GM21529 (cell line): ENCODE data around the gene FAM149B1.
"Not testable (repeated sequence)": the region's sequence is repeated elsewhere in the genome, so short reads cannot be mapped to it uniquely, and the experiment has no call there.

Experiments used
- ATAC-seq: cut with Tn5 transposase; IDR thresholded peaks from one replicate; pipeline ENCODE4 v1.9.1; 2021; ENCODE audit not compliant: unreplicated experiment

The FAM149B1 gene

DNA sequence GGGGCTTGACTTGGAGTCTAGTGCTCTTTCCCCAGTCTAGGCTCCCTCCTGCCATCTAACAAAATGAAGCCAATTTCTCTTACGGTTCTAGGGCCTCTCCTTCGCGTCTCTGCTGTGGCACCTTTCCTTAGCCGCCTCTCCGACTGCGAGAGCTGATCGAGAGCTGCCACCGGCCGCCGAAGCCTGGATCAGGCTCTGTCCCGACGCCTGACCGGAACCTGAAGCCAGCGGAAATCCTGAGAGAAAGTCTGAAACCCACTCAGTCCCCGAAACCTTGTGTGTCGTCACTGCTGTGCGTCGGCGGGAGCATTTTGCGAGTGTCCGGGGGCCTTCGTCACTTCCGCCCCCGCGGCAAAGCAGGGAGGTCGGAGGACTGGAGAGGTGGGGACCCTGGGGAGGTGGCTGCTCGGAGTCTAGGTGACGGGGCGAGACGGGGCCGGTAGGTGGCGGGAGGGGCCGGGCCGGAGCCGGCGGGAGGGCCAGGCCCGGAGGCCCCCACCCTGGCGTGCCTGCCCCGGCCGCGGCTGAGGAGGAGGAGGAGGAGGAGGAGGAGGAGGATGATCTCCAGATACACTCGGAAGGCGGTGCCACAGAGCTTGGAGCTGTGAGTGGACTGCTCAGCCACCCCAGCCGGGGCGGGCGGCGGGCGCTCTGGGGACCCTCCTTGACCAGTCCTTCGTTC, at the start of gene FAM149B1, which contains the start of gene ECD:
TSS of gene FAM149B1 (plus strand) at position 337 of the 682 bp plus-strand sequence. CDS start at position 558, 221 bp downstream.
TSS of gene ECD (minus strand) at position 226 of the 682 bp plus-strand sequence. CDS start 4,071 bp downstream, outside the sequence.
- peak; percentile 87 for ATAC-seq

DNA sequence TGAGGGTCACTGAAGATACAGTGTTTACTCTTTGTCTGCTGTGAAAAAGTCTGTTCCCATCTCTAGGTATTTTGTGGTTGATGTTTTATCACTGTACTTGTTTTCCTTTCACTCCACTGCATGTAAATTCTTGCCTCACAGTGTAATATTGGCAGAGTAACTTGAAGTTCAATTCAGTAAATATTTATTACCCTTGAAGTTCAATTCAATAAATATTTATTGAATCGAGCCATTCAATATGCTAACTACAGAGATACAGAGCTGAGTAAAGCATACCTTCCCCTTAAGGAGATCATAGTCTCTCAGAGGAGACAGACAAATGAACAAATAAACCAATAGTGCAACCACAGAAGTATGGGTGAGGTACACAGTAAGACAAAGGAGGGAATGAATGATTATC, 48.5 kb upstream of the FAM149B1 start:
- no peak for ATAC-seq

DNA sequence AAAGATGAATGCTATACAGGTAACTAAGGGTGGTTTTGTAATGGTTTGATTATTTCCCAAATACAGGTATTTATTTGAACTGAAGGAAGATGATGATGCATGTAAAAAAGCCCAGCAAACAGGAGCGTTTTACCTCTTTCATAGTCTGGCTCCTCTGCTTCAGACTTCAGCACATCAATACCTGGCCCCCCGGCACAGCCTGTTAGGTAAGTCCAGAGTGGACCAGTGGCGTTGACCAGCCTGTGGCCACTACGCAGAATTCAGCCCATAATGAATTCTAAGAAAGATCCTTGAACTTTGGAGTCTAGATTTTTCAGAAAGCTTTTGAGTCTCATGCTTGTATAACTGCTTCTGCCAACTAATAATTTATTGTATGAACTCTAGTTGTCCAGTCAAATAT, 48.0 kb upstream of the FAM149B1 start:
- no peak for ATAC-seq

DNA sequence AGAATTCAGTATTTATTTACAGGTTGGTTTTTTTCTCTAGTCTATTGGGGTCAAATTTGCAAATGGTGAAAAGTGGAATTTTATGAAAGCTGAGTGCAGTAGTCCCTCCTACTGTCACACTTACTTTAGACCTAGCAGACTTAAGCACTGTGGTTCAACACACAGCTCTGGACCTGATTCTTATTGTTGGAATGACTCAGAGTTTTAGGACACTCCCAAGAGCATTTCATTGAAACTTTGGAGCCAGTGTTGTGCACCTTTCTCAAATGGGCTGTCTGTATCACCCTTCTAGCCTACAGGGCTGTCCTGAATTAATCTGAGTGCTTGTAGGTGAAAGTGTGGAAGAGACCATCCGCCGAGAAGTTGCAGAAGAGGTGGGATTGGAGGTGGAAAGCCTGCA, 41.6 kb upstream of the FAM149B1 start:
- ATAC-seq = no peak

GRCh38 chr10:73131301-73131700, 36.6 kb upstream of the FAM149B1 start:
- ATAC-seq = no peak

DNA sequence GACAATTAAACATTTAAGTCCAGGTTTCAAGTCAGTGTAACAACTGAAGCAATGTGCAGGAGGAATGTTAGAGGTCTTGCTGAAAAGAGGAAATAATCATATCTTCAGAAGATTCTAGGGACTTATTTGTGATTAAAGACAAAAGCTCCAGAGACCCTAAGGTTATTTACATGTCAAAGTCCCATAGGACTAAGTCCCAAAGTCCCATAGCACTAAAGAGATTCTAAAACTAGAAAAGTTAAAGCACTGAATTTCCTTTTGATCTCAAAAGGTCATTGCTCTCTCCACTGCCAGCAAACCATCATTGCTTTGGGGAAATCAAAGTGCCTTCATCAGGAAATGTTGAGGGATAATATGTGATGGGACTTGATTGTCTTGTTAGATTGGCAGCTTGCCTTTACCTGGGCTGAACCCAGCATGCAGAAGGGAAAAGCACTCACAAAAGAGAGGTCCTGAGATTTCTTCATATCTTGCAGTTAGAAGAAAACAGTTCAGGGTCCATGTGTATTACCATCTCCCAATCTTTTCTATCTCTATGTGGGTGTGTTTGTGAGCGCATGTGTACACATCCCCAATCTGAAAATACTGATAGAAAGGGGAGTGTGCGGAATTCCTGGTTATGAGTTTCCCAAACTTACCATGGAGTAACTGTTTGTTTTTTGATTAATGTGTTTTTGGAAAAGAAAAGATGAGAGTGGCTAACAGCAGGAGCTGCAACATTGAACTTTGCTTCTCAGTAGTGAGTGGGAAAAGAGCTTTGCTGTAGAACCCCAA, 35.8 kb upstream of the FAM149B1 start:
- no peak for ATAC-seq

DNA sequence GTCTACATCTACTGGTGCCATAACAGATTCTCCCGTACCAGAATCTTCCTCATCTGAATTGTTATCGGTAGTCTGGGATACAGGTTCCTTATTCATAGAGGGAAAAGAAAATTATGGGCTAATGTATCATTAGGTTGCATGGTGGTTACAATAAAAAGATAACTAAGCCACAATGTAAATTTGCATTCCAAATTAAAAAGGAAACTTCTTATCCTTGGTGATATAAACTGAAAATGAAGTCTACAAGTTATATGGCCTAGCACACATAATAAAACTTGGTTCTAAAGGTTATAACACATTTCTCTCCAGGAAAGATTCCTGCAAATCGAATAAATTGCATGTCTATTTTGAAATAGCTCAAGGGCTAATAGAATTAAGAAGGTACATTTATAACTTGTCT, 33.2 kb upstream of the FAM149B1 start:
- no peak for ATAC-seq

- no peak for ATAC-seq
Observed at GRCh38 chr10:73136627-73137026, 31.3 kb upstream of the FAM149B1 start.

DNA sequence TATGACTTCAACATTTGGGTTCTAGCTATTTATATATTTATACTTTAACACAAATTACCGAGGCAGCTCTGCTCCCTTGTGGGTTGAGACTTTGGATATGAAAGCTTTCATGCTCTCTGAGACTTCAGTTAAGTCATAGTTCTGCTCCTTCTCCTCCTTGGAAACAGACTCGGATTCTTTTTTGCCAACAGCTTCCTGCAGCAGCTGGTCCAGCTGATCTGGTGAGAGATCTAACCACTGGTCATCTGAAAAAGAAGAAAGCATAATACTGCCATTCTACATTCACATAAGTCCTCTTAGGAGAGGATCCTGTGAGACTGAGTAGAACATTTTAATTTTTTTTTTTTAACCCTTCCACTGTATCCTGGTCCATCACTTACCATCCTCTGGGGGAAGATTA, 28.7 kb upstream of the FAM149B1 start:
- no peak for ATAC-seq

DNA sequence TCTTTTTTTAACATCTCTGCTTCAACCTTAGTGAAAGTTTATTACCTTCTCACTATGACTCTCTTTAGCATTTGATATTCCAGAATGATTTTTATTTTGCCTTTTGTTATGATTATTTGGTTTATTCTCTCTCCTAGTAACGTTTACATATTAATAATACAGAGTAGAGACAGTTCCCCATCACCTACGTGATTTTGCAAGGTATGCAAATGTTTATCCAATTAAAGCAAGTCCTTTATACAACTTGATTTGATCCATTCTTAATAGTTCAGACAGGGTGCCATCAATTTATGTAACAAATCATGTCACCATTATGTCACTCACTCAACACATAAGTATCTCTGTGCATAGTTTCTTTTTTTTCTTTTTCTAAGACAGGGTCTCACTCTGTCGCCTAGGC, 26.3 kb upstream of the FAM149B1 start:
- ATAC-seq = no peak

GRCh38 chr10:73150633-73151413, 17.1 kb upstream of the FAM149B1 start:
- not testable (repeated sequence) for ATAC-seq

GRCh38 chr10:73152009-73152408, 15.9 kb upstream of the FAM149B1 start:
- no peak for ATAC-seq

- ATAC-seq = no peak
Observed at GRCh38 chr10:73156054-73156453, 11.9 kb upstream of the FAM149B1 start.

GRCh38 chr10:73159038-73159648, 8.8 kb upstream of the FAM149B1 start:
- ATAC-seq = no peak

DNA sequence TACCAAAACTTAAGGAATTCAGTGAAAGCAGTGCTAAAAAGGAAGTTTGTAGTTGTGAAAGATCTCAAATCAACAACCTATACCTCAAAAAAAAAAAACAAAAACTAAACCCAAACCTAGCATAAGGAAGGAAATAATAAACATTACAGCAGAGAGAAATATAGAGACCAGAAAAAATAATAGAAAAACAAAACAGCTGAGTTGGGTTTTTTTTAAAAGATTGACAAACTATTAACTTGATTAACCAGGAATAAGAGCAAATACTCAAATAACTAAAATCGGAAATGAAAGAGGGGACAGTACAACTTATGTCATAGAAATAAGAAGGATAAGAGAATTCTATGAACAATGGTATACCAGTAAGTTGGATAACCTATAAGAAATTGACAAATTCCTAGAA, 6.8 kb upstream of the FAM149B1 start:
- ATAC-seq = no peak

GRCh38 chr10:73161662-73162061, 6.3 kb upstream of the FAM149B1 start:
- ATAC-seq = no peak

- no peak for ATAC-seq
Observed at GRCh38 chr10:73163096-73163495, 4.8 kb upstream of the FAM149B1 start.

DNA sequence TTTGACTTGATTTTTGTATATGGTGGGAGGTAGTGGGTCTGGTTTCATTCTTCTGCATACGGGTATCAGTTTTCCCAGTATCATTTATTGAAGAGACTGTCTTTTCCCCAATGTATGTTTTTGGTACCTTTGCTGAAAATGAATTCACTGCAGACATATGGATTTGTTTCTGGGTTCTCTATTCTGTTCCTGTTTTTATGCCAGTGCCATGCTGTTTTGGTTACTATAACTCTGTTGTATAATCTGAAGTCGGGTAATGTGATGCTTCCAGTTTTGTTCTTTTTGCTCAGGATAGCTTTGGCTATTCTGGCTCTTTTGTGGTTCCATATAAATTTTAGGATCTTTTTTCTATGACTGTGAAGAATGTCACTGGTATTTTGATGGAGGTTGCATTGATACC, 947 bp upstream of the FAM149B1 start:
- no peak for ATAC-seq

DNA sequence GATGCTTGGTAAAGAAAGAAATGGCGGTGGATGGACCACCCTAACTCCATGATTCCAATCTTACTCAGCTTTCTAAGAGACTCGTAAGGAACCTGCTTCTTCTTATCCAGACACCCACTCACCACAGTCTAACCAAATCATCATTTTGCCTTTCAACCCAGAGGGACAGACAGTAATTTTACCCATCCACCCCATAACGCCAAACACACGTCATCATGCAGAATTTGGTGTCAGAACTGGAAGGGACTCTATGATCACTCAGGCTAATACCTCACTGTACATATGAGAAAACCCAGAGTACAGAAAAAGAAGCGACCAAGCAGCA, 499 bp upstream of the FAM149B1 start:
- no peak for ATAC-seq

DNA sequence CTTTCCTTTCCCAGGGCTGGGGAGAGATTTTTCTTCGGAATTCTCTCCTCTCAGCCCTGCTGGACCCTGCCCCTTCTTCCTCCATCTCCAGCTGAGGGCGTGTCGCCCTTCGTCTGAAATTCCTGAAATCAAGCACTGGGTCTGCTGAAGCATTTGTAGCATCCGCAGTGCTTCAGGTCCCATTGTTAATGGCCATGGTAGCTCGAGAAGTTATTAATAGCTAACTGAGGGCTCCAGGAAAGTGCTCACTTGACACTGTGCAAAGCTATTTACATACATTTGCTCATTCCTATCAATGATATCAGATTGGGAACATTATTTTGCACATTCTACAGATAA, 515 bp downstream of the FAM149B1 start:
- ATAC-seq = peak; percentile 24

- no peak for ATAC-seq
Observed at GRCh38 chr10:73169320-73169719, 1.4 kb downstream of the FAM149B1 start.
